ENCODE data around the gene MYCN. TPM values are rescaled to one million over a fixed set of nuclear protein-coding genes. Genes with fewer than 3 reads are reported as not detected.

Gene MYCN
- total and polyA plus RNA-seq, 9 donors = 1.2 to 7.0 (median 2.7) TPM

DNA sequence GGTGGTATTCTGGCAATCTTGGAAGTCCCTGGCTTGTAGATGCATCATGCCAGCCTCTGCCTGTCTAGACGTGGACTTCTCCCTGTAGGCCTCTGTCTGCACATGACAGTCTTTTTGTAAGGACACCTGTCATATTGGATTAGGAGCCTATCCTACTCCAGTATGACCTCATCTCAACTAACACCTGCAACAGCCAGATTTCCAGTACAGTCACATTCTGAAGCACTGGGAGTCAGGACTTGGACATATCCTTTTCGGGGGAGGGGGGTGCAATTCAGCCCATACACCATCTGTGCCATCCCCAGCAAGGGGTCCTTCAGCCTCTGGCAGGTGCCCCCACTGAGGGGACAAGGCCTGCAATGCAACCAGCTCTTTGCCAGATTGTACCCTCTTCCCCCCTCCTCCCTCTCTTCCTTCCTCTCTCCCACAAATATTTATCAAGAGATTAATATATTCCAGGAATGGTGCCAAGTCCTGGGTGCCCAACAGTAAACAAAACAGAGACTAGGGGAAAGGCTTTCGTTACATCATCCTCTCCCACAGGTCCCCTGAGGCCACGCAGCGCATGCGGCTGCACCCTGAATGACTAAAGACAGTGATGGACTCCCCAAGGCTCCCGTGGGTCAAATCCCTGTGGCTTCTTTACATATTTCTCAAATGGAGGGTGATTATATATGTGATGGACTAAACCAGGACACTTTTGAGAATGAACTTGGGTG is 20.5 kb upstream of the MYCN start:
- intact Hi-C loops (cut with DNase I) = no loop called here
- no peak overlapping the region for H3K27ac ChIP-seq
- no peaks in the 10 kb centered on the region for H3K27me3 ChIP-seq
- 54 to 85% (median 60%) methylated on average over 7 of the region's 7 CpGs for WGBS, 3 donors
- no peaks in the 10 kb centered on the region for H3K36me3 ChIP-seq
- H3K9me3 ChIP-seq = no peaks in the 10 kb centered on the region
- peaks cover 2% of the 10 kb centered on the region for H3K4me1 ChIP-seq (ENCODE audit: insufficient read depth)
- TF ChIP-seq CTCF (IDR thresholded peaks at IDR 0.05) (no peak), POLR2A (IDR thresholded peaks at IDR 0.05) (no peak), EP300 (IDR thresholded peaks at IDR 0.05) (no peak)
- DNase-seq = no peak
- H3K4me3 ChIP-seq = no peak overlapping the region

GRCh38 chr2:15920696-15921095 is 19.7 kb upstream of the MYCN start:
- H3K27ac ChIP-seq = no peak overlapping the region
- no peaks in the 10 kb centered on the region for H3K9me3 ChIP-seq
- H3K4me1 ChIP-seq (ENCODE audit: insufficient read depth) = no peaks in the 10 kb centered on the region
- no peak overlapping the region for H3K4me3 ChIP-seq
- WGBS, 3 donors = 62 to 78% (median 68%) methylated on average over 10 of the region's 10 CpGs
- no peak for DNase-seq
- intact Hi-C loops (cut with DNase I) = no loop called here
- no peaks in the 10 kb centered on the region for H3K27me3 ChIP-seq
- TF ChIP-seq EP300 (IDR thresholded peaks at IDR 0.05) (no peak), CTCF (IDR thresholded peaks at IDR 0.05) (no peak), POLR2A (IDR thresholded peaks at IDR 0.05) (no peak)
- no peaks in the 10 kb centered on the region for H3K36me3 ChIP-seq

GRCh38 chr2:15923597-15923996 is 16.8 kb upstream of the MYCN start:
- Histone ChIP-seq H3K27me3 (no peaks in the 10 kb centered on the region), H3K27ac (no peak overlapping the region), H3K4me1 (ENCODE audit: insufficient read depth) (no peaks in the 10 kb centered on the region), H3K9me3 (no peaks in the 10 kb centered on the region), H3K4me3 (no peak overlapping the region), H3K36me3 (no peaks in the 10 kb centered on the region)
- 76 to 85% (median 85%) methylated on average over 4 of the region's 4 CpGs for WGBS, 3 donors
- DNase-seq = no peak
- intact Hi-C loops (cut with DNase I) = no loop called here
- TF ChIP-seq POLR2A (IDR thresholded peaks at IDR 0.05) (no peak), EP300 (IDR thresholded peaks at IDR 0.05) (no peak), CTCF (IDR thresholded peaks at IDR 0.05) (no peak)

DNA sequence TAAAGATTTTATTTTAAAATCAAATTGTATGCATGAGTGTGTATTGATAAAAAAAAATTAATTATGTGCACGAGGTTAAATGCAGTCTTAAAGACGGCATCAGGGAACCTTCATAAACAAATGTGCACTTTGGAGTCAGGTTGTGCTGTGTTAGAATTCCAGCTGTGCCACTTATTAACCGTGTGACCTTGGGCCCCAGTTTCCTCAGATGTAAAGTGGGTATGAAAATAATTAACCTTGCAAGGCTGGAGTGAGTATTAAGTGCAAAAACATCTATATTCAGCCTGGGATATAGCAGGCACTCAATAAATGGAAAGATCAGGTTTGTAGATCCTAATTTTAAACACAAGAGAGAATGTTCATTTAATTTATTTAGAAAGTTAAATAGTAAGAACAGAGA is 14.5 kb upstream of the MYCN start:
- Histone ChIP-seq H3K27me3 (no peaks in the 10 kb centered on the region), H3K36me3 (no peaks in the 10 kb centered on the region), H3K27ac (no peak overlapping the region), H3K4me3 (no peak overlapping the region), H3K4me1 (ENCODE audit: insufficient read depth) (no peaks in the 10 kb centered on the region), H3K9me3 (no peaks in the 10 kb centered on the region)
- DNase-seq = no peak
- TF ChIP-seq CTCF (IDR thresholded peaks at IDR 0.05) = no peak
- TF ChIP-seq POLR2A (IDR thresholded peaks at IDR 0.05) = no peak
- no peak for TF ChIP-seq EP300 (IDR thresholded peaks at IDR 0.05)
- WGBS, 3 donors = 56 to 65% (median 61%) methylated on average over 3 of the region's 3 CpGs
- intact Hi-C loops (cut with DNase I) = no loop called here

All from ovary (tissue), 9 donors.